Measurements from ENCODE around the gene TBCD. TPM values are rescaled to one million over a fixed set of nuclear protein-coding genes. Genes with fewer than 3 reads are reported as not detected.

TBCD gene
- total RNA-seq, 1 donor = 39.5 TPM

- DNase-seq (ENCODE audit: low read depth) = no peak
- H3K4me3 ChIP-seq (ENCODE audit: low read depth, low read length) = no peak overlapping the region
- no peak for TF ChIP-seq CTCF (IDR thresholded peaks at IDR 0.05; ENCODE audit: insufficient read depth, low read length)
These were observed 19.6 kb upstream of the TBCD start for GRCh38 chr17:82732118-82732743.

- H3K4me3 ChIP-seq (ENCODE audit: low read depth, low read length) = peak within 1 kb of the TSS; percentile 69
- DNase-seq (ENCODE audit: low read depth) = peak; percentile 70
- TF ChIP-seq CTCF (IDR thresholded peaks at IDR 0.05; ENCODE audit: insufficient read depth, low read length) = no peak
These were observed 16.6 kb upstream of the TBCD start, which contains the start of gene FN3K for GRCh38 chr17:82734987-82735866. Gene FN3K, plus strand, starts transcription at chr17:82735615. Its CDS starts 22 bp downstream, at chr17:82735637.

GRCh38 chr17:82736511-82737185 is 15.2 kb upstream of the TBCD start:
- no peak overlapping the region for H3K4me3 ChIP-seq (ENCODE audit: low read depth, low read length)
- DNase-seq (ENCODE audit: low read depth) = no peak
- TF ChIP-seq CTCF (IDR thresholded peaks at IDR 0.05; ENCODE audit: insufficient read depth, low read length) = no peak

- no peak for DNase-seq (ENCODE audit: low read depth)
- no peak overlapping the region for H3K4me3 ChIP-seq (ENCODE audit: low read depth, low read length)
- no peak for TF ChIP-seq CTCF (IDR thresholded peaks at IDR 0.05; ENCODE audit: insufficient read depth, low read length)
These were observed 13.6 kb upstream of the TBCD start for GRCh38 chr17:82737967-82738877.

- H3K4me3 ChIP-seq (ENCODE audit: low read depth, low read length) = no peak overlapping the region
- TF ChIP-seq CTCF (IDR thresholded peaks at IDR 0.05; ENCODE audit: insufficient read depth, low read length) = no peak
- DNase-seq (ENCODE audit: low read depth) = peak; percentile 18
These were observed 10.7 kb upstream of the TBCD start for GRCh38 chr17:82740906-82741759.
